ENCODE data around the gene PWWP2B.

Gene PWWP2B

DNA sequence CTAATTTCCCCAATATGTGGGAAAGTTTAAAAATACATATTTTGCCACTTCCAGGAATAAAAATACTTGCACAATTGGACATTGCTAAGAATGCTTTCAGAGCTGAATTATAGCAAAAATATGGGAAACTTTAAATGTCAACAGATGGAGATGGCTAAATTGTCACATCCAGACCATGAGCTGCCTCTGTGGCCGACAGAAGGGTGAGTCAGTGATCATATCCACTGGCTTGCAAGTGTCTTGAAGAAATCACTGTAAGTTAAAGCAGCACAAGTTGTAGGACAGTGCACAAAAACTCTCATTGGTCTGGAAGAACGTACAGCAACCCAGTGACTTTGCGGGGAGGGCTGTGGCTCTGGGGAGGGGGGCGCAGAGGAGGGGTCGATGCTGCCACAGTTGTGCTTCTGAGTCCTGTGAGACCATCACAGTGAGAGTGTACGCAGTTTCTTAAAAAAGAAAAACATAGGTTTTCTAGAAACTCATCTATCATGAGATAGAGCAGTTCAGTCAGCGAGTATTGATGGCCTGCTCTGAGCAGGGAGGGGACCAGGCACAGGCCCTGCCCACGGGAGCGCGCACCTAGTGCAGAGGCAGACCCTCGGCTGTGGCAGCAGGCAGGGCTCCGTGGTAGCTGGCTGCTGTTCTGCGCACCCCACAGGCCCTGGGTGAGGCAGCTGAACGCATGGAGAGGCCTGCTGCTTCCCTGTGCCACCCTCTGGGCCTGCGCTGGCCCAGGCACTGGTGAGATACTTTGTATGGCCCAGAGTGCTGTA lies 39.5 kb upstream of the PWWP2B start:
- H3K4me3 ChIP-seq (ENCODE audit: low read depth, low read length, poor library complexity, severe bottlenecking), result no peak overlapping the region
- no peak overlapping the region for H3K4me2 ChIP-seq (ENCODE audit: low read length)
- no peaks in the 10 kb centered on the region for H3K79me2 ChIP-seq (ENCODE audit: insufficient read depth, low read length)
- no peaks in the 10 kb centered on the region for H4K20me1 ChIP-seq (ENCODE audit: insufficient read depth, low read length)
- H3K9ac ChIP-seq (ENCODE audit: low read length), result no peak overlapping the region
- no peaks in the 10 kb centered on the region for H3K9me3 ChIP-seq (ENCODE audit: low read length)
- no peaks in the 10 kb centered on the region for H3F3A ChIP-seq (ENCODE audit: insufficient read depth, low read length)
- H3K9me2 ChIP-seq (ENCODE audit: low read depth, low read length), result no peaks in the 10 kb centered on the region
- H3K27me3 ChIP-seq (ENCODE audit: insufficient read depth, low read length), result no peaks in the 10 kb centered on the region
- no peaks in the 10 kb centered on the region for H3K36me3 ChIP-seq (ENCODE audit: insufficient read depth, low read length)
- no peak overlapping the region for H2AFZ ChIP-seq (ENCODE audit: low read length)
- H3K4me1 ChIP-seq (ENCODE audit: insufficient read depth, low read length, severe bottlenecking), result no peaks in the 10 kb centered on the region
- TF ChIP-seq EZH2 (IDR thresholded peaks at IDR 0.05; ENCODE audit: borderline replicate concordance, low read length), result no peak
- TF ChIP-seq, protein P1, sequence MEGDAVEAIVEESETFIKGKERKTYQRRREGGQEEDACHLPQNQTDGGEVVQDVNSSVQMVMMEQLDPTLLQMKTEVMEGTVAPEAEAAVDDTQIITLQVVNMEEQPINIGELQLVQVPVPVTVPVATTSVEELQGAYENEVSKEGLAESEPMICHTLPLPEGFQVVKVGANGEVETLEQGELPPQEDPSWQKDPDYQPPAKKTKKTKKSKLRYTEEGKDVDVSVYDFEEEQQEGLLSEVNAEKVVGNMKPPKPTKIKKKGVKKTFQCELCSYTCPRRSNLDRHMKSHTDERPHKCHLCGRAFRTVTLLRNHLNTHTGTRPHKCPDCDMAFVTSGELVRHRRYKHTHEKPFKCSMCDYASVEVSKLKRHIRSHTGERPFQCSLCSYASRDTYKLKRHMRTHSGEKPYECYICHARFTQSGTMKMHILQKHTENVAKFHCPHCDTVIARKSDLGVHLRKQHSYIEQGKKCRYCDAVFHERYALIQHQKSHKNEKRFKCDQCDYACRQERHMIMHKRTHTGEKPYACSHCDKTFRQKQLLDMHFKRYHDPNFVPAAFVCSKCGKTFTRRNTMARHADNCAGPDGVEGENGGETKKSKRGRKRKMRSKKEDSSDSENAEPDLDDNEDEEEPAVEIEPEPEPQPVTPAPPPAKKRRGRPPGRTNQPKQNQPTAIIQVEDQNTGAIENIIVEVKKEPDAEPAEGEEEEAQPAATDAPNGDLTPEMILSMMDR (IDR thresholded peaks at IDR 0.05; ENCODE audit: low read length), result no peak
- no peak overlapping the region for H3K27ac ChIP-seq (ENCODE audit: low read depth, low read length, poor library complexity, severe bottlenecking)

DNA sequence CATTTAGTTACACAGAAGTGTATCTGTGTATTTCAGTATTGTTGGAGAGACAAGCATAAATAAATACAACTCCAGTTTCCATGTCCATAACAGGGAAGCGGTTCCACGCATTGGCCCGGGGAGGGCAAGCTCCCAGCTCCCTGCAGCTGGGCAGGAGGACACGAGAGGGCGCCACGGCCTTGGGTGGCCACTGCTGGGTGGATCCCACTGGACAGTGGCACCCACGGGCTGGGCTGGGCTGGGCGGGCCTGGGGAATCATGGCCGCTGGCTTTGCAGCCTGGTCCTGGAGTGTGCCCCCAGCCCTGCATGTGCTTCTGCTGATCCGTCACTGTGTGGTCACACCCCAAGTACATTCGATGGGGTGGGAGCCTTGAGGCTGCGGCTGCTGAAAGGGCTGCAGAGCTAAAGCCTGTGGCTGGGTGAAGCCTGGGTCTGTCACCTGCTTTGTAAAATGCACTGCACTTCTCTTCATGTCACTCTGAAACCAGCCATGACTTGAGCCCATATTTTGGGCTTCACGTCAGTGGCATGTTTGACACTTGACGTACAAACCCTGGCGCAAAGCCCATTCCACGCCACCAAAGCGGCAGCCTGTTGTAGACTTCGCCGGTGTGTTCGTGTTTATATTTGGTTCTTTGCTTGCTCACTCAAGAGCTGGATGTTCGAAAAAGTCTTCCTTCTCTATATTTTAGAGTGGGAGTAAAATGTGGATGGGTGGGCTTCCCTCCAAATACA lies 37.5 kb upstream of the PWWP2B start:
- H3K79me2 ChIP-seq (ENCODE audit: insufficient read depth, low read length), result no peaks in the 10 kb centered on the region
- H3K4me1 ChIP-seq (ENCODE audit: insufficient read depth, low read length, severe bottlenecking), result no peaks in the 10 kb centered on the region
- H3K27me3 ChIP-seq (ENCODE audit: insufficient read depth, low read length), result no peaks in the 10 kb centered on the region
- no peak overlapping the region for H2AFZ ChIP-seq (ENCODE audit: low read length)
- no peak overlapping the region for H3K4me3 ChIP-seq (ENCODE audit: low read depth, low read length, poor library complexity, severe bottlenecking)
- no peak for TF ChIP-seq EZH2 (IDR thresholded peaks at IDR 0.05; ENCODE audit: borderline replicate concordance, low read length)
- TF ChIP-seq, protein P1 (IDR thresholded peaks at IDR 0.05; ENCODE audit: low read length), result no peak
- no peak overlapping the region for H3K9ac ChIP-seq (ENCODE audit: low read length)
- H3K9me3 ChIP-seq (ENCODE audit: low read length), result no peaks in the 10 kb centered on the region
- no peaks in the 10 kb centered on the region for H3K9me2 ChIP-seq (ENCODE audit: low read depth, low read length)
- no peak overlapping the region for H3K4me2 ChIP-seq (ENCODE audit: low read length)
- no peaks in the 10 kb centered on the region for H3F3A ChIP-seq (ENCODE audit: insufficient read depth, low read length)
- H3K27ac ChIP-seq (ENCODE audit: low read depth, low read length, poor library complexity, severe bottlenecking), result no peak overlapping the region
- H3K36me3 ChIP-seq (ENCODE audit: insufficient read depth, low read length), result no peaks in the 10 kb centered on the region
- no peaks in the 10 kb centered on the region for H4K20me1 ChIP-seq (ENCODE audit: insufficient read depth, low read length)

DNA sequence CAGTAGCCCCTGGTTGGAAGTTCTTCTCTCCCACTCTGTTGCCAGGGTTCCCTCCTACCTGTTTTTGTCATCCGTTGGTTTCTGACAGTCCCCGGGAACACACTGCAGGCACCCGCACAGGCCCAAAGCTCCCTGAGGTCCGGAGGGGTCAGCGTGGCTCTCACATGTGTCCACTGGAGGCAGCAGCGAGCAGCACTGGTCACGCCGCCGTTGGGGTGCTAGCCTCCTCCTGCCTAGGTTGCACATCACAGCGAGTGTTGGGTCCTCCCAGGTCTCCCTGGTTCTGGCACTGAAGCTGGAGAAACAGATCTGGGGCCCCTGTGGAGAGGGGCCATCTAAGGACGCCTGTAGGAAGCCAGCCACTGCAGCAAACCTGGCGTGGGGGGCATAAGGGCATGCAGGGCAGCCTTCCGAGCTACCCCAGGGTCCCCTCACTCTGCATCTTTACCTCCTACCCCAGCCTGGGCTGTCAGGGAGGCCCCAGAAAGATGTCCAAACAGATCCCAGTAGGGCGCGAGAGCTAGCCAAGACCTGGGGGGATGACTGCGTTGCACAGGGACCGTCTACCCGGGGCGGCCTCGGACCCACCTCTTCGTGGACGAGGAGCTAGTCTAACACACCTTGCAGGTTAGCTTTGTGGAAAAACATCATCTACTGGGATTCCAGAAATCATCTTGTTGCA lies 36.1 kb upstream of the PWWP2B start:
- no peak for TF ChIP-seq EZH2 (IDR thresholded peaks at IDR 0.05; ENCODE audit: borderline replicate concordance, low read length)
- TF ChIP-seq, protein P1 (IDR thresholded peaks at IDR 0.05; ENCODE audit: low read length), result peak; percentile 37
- Histone ChIP-seq H3K27me3 (ENCODE audit: insufficient read depth, low read length) (no peaks in the 10 kb centered on the region), H3K9me2 (ENCODE audit: low read depth, low read length) (no peaks in the 10 kb centered on the region)

More for the DNA sequence above, 36.1 kb upstream of the PWWP2B start:
- no peaks in the 10 kb centered on the region for H4K20me1 ChIP-seq (ENCODE audit: insufficient read depth, low read length)
- no peak overlapping the region for H3K27ac ChIP-seq (ENCODE audit: low read depth, low read length, poor library complexity, severe bottlenecking)
- no peaks in the 10 kb centered on the region for H3K9me3 ChIP-seq (ENCODE audit: low read length)
- H3K4me1 ChIP-seq (ENCODE audit: insufficient read depth, low read length, severe bottlenecking), result no peaks in the 10 kb centered on the region
- no peak overlapping the region for H3K4me3 ChIP-seq (ENCODE audit: low read depth, low read length, poor library complexity, severe bottlenecking)
- no peaks in the 10 kb centered on the region for H3K79me2 ChIP-seq (ENCODE audit: insufficient read depth, low read length)
- H3K4me2 ChIP-seq (ENCODE audit: low read length), result no peak overlapping the region
- H2AFZ ChIP-seq (ENCODE audit: low read length), result no peak overlapping the region
- H3K9ac ChIP-seq (ENCODE audit: low read length), result no peak overlapping the region
- no peaks in the 10 kb centered on the region for H3F3A ChIP-seq (ENCODE audit: insufficient read depth, low read length)
- no peaks in the 10 kb centered on the region for H3K36me3 ChIP-seq (ENCODE audit: insufficient read depth, low read length)

Data from OCI-LY1 (cell line).